ENCODE measurements around the gene OR4F15.
"Not testable (repeated sequence)": the region's sequence is repeated elsewhere in the genome, so short reads cannot be mapped to it uniquely, and the experiment has no call there.

GRCh38 chr15:101765340-101765671, 46.7 kb upstream of the OR4F15 start:
- not testable (repeated sequence) for TF ChIP-seq CTCF, EP300, POLR2A (IDR thresholded peaks at IDR 0.05)
